GM18499 (cell line): ENCODE measurements around the gene BBLN.

Experiments
- ATAC-seq: cut with Tn5 transposase; IDR thresholded peaks from one replicate; pipeline ENCODE4 v1.9.1; 2021; ENCODE audit warnings: moderate number of reproducible peaks; ENCODE audit not compliant: insufficient read depth, unreplicated experiment

Gene BBLN

DNA sequence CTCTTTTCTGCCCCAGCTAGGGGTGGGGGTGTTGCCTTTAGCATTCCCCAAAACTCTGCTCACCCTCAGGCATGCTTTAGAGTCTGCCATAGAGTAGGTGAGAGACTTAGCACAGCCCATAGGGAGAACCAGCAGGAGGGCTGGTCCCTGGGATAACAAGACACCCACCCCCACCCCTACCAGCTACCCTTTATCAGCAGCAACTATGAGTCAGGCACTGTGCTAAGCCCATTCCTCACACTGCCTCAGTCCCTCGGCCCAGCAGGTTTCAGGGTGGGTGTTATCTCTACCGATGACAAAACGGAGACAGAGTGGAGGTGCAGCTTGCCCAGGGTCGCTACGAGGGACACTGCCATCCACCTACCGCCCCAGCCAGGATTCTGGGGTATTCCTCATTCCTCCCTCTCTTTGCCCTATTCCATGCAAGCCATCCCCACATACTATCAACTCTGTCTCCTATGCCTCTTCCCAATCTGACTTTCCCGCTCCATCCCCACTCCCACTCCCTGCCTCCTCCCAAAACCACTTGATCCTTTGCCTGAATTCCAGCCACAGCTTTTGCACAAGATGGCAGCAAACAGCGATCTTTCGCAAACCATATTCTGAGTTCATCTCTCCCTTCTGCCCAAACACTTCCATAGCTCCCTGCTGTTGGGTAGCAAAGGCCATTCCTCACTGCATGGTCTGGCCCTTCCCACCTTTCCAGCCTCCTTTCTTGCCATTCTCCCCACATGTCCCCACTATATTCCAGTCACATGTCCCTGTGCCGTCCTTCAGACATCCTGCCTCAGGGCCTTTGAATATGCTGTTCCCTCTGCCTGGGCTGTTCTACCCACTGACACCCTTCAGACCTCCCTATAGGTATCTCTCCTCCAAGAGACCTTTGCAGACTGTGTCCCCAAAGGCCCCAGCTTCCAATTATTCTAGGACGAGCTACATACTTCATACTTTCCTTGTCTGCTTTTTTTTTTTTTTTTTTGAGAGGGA, 26.2 kb downstream of the BBLN start:
- no peak for ATAC-seq

DNA sequence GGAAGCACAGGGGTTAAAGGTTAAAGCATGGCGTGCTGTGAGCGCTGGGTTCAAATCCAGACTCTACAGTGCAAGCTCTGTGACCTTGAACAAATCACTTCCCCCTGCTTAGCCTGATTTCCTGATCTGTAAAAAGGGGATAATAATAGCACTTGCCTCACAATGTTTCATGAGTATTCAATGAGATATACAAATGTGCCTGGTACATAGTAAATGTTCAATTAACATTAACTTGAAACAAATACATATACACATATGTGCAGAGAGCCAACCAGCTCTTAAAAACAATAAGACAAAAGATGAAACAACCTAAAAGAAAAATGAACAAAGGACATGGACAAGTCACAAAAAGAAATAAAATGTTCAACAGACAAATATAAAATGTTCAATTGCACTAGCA, 27.3 kb downstream of the BBLN start:
- ATAC-seq = no peak

DNA sequence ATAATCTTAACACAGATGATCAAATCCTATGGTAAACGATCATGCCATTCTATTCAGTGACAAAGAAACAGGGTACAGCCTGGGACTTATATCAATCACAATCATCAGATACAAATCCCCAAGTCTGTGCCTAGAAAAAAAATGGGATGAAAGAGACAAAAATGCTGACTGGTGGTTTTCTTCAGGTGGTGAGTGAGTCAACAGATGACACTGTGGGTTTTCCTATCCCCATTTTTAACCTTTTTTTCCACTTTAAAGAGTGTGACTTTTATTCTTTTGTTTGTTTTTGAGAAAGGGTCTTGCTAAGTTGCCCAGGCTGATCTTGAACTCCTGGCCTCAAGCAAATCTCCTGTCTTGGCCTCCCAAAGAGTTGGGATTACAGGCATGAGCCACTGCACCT, 28.1 kb downstream of the BBLN start:
- ATAC-seq = no peak

DNA sequence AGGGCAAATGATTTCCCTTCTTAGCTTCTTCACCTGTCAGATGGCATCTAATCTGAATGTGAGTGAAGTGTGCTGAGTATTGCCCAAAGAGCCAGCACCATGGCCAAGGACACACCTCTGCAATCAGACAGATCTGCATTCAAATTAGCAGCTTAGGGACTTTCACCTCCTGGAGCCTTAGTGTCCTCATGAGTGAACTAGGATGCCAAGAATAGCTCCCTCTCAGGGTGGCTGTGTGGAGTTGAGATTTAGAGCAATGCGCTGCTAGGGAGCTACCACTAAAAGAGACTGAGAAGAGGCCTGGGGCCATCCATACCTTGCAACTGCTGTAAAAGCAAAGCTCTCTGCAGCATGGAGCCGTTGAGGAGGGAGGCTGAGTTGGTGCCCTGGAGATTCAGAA, 29.9 kb downstream of the BBLN start:
- ATAC-seq = no peak

DNA sequence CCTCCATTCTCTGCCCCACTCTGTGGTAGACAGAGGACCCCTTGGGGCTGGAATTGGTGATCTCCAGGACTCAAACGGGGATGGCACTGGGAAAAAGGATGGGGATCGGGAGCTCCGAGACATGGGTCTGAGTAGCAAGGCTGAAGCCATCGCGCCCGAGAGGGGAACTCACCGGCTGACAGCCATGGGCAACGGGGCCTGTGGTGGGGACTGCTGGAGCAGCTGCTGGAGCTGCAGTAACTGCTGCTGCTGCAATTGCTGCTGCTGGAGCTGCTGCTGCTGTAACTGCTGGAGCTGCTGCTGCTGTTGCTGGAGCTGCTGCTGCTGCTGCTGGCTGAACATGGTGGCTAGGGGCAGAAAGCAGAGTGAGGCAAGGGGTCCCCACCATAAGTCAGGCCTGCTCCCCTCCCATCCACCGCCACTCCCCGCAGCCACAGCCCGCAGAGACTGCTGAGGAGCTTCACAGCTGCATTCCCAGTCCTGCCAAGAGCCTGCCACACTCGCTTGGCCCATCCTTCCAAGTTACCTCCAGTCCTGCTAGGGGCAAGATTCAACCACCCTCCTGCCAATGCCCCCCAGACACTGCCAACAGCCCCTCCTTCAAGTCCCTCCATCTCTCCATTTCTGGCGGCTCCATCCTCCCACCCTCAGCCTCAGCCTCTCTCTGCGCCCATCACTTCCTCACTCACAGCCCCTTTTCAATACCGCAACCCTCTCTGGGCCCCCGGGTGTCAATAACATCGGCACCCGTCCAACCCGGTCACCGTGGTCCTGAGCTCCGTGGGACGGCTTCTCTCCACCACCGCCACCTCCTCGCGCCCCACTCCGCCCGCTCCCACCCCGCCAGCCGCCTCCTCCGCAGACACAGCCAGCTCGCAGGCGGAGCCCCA, 30.7 kb downstream of the BBLN start:
- no peak for ATAC-seq

DNA sequence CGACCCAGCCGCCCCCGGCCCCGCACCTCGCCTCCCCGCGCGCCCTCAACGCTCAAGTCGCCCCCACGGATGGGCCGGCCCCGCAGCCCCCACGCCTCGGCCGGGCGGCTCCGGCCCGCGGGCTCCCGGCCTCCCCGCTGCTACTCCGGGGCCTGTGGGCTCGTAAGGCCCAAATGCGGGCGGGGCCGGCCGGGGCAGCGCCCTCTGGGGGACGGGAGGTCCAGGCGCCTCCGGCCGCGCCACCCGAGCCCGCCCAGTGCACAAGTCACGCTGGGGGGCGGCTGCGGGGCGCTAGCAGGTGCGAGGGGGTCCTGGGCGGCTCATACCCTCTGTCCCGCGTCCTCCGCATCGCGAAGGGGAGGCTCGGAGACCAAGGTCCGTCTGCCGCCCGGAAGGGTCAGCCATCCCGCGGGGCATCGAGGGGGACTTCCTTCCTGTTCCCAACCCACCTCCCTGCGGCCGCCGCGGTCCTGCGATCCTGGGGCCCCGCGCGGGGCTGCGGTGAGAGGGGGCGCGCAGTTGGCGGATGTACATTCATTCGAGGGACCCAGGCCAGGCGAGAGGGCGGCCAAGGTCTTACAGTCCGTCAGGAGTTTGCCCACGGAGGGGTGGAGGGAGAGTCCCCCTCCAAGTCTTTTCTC, 31.5 kb downstream of the BBLN start, which contains the start of gene CIZ1:
TSS of gene CIZ1 (minus strand) at position 167 of the 641 bp plus-strand sequence. CDS start 715 bp downstream, outside the sequence.
- ATAC-seq = no peak

DNA sequence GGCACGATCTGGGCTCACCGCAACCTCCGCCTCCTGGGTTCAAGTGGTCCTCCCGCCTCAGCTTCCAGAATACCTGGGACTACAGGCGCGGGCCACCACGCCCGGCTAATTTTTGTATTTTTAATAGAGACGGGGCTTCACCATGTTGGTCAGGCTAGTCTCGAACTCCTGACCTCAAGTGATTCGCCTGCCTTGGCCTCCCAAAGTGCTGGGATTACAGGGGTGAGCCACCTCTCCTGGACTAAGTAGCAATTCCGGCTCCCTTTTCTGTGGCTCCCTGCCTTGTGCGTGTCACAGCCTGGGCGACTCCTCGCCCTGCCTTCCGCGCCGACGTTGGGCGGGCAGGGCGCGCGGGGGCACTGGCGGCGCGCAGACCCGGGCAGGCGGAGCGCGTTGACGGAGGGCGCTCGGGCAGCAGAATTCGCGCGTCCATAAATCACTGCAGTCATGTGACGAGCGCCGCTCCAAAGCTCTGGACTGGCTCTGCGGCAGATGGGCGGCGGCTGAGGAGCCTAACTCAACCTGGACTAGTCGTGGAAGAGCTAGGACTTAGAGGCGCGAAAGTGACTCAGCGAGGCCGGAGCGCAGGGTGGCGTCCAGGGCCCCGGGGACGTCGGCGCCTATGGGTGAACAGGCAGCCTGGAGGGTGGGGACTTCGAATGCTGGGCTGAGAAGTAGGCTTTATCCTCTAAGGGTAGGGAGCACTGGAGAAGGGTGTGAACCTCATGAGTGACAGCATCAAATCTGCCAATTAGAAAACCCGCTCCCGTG, 32.7 kb downstream of the BBLN start:
- no peak for ATAC-seq

DNA sequence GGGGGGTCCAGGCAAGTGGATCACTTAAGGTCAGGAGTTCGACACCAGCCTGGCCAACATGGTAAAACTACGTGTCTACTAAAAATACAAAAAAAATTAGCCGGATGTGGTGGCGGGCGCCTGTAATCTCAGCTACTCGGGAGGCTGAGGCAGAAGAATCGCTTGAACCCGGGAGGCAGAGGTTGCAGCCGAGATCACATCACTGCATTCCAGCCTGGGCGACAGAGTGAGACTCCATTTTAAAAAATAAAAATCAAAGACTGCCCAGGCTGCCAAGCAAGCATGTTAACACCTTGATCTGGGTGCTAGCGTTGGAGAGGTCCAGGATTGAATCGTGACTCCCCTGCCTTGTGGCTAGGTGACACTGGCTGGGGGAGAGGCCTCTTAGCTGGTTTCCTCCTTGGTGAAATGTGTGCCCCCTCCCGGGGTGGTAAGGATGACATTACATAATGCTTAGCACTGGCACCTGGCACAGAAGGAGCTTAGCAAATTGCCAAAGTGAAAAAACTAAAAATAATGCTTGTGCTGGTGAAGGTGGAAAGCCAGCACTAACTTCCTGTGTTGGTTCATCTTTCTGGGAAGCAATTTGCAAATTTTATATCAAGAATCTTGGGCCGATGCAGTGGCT, 33.5 kb downstream of the BBLN start:
- ATAC-seq = no peak

DNA sequence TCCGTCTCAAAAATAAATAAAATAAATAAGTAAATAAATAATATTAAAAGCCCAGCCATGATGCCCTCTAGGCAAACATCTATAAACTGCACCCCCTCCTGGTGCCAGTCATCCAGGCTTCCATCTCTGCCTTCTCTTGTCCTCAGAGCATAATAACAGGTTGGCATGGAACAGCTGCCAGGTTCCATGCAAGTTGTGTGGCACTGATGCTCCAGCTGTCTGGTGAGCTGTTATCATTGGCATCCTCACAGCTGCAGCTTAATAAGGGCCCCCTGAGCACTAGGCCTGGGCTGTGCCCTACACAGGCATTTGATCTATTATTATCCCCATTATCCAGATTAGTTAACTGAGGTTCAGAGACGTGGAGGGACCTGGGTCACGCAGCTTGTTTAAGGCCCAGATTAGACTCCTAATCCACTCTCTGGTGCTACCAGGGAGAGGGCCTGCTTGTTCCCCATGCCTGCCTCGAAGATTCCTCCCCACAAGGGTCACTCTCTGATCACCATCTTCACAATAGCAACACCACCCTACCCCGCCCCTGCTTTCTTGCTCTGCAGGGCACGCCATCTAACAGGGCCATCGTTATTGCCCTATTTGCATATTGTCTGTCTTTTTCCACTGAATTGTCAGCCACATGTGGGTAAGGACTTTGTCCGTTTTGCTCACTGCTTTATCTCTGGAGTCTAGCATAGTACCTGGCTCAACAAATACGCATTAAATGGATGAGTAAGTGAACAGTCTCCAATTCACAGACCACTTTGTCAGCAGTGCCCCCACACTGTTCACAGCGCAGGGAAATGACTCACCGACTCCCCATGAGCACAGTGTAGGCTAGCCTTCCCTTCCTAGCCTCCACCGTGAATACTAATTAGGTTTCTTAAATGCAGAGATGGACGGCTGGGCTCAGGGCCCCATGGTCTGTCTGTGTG, 41.6 kb downstream of the BBLN start:
- no peak for ATAC-seq

DNA sequence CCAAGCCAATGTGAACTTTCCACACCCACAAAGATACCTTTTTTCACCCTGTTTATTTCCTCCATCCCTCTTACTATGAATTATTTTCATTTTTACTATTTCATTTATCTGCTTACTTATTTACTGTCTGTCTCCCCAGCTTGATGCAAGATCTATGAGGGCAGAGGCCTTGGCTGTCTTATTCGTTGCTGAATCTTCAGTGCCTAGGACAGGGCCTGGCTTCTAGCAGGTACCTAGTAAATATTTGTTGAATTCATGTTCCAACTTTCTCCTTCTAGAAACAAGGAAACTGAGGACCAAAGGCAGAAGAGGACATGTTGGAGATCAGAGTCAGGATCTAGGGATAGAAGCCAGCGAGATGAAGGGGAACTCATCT, 42.6 kb downstream of the BBLN start:
- no peak for ATAC-seq

DNA sequence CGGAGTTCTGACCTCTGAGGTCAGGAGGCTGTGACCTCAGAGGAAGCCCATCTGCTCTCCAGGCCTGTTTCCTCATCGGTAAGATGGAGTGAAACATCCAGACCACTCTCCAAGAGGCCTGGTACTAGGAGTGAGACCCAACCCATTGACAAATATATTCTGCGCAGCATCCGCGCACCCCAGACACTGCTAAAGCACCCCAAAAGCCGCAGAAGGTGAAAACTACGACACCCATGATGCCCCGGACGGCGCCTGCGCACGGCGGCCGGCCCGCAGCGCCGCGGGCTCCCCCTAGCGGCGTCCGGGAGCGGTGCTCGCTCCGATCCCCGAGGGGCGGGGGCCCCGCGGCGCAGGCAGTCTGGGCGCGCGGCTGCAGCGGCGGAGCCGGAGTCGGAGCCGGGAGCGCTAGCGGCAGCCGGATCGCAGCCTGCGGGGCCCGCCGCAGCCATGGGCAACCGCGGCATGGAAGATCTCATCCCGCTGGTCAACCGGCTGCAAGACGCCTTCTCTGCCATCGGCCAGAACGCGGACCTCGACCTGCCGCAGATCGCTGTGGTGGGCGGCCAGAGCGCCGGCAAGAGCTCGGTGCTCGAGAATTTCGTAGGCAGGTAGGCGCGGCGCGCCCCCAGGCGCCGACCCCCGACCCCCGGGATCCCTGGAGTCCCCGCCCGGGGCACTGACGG, 43.1 kb downstream of the BBLN start, which contains the start of gene DNM1:
TSS of gene DNM1 (plus strand) at position 356 of the 683 bp plus-strand sequence. CDS start at position 448, 92 bp downstream.
- ATAC-seq = no peak

DNA sequence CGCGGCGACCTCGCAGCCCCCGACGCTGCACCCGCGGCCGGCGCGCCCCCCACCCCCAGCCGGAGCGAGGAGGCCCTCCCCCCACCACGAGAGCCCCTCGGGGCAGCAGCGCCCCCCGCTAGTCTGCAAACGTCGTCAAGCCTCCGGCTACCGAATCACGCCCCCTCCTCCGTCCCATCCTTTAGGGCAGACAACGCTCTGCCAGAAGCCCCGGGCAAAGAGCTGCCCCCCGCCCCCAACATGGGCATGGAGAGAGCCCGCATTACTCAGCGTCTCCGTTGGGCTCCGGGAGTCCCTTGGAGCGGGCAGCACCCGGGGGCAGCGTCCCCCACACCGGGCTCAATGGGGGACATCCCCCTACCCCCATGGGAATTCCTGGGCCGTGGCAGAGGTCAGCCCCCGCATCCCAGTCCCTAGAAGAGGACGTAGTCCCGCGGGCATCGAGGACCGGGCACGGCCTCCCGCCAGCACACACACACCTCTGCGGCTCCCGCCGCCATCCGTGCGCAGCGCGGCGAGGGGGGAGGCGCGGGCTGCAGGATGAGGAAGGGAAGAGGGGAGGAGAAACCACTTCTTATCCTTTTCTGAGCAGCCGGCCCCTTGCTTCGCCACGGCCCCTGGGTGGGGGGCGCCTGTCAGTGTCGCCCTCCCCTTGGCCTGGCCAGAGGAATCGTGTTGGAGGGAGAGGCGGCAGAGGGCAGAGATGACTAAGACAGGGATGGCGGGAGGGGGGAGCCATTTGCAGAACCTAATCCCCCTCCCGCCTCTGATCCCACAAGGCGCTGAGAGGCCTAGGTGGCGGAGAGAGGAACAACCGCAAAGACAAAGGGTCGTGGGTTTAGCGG, 43.9 kb downstream of the BBLN start:
- ATAC-seq = no peak

DNA sequence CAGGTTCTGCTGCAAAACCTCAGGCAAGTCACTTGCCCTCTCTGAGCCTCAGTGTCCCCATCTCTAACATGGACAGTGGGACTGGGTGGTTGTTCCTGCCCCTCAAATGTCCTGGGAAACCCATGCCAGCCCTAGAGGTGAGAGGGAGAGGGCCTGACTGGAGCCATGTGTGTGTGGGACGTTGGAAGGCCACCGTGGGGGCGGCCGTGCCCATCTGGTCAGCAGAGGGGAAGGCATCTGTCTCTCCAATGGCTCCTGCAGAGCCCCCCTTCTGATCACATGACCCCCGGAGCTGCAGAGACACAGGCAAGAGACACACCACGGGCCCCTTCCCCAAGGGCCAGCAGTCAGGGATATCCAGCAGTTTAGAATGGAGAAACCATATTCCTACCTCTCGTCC, 44.8 kb downstream of the BBLN start:
- no peak for ATAC-seq

DNA sequence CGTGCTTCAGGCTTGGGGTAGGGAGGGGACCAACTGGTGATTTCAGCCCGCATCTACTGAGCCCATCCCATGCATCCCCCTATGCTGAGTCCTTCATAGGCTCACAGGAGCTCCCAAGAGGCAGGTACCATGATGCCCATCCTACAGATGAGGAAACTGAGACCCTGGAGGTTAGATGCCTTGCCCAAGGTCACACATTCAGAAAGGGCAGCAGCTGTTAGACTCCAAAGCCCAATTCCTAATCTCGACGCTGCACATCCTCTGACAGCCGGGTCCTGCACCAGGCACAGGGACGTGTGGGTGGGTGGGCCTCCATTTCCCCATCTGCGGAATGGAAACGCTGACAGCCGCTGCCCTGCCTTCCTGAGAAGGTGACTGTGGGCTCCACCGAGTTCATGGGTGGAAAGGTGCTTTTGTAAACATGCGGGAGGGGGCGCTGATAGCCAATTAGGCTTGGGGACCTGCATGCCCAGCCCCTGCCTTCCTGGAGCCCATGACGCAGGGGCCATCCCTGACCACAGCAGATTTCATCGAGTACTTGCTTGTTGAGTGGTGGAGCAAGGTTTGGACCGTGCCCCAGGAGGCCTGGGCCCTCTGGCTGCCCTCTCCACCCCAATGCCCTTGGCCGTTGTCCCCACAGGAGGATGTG, 45.4 kb downstream of the BBLN start:
- no peak for ATAC-seq

DNA sequence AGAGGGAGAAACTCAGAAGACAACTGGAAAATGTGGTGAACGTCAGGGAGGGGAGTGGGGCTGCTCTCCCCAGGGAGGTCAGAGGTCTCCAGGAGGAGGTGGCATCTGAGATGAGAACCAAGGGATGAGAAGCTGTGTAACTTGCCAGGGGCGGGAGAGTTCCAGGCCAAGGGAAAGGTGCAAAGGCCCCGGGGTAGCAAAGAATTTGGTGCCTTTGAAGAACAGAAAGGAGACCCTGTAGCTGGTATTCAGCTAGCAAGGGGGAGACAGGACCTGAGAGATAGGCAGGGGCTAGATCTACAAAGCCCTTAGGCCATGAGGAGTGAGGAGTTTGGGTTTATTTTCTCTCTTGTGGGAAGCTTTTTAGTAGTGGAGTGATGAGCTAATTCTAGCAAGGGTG, 46.4 kb downstream of the BBLN start:
- ATAC-seq = no peak
